ENCODE results near the gene SEMA4F.

DNA sequence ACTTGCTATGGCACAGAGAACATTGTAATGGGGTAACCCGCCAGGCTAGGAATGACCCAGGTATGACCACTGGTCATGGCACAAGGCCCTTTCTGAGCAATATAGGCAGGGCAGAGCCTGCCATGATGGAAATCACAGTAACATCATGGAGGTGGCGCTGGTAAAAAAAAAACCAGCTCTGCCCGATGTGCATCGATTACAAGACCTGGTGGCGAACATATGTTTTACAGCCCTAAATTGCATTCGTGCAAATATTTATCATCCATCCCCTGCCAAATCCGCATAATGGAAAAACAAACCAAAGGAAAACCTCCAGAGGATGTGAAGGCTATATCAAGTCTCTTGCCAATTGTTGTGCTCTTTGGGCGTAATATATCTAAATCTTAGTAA is 60.6 kb downstream of the SEMA4F start:
- no peak for TF ChIP-seq POLR2A (IDR thresholded peaks at IDR 0.05)
- TF ChIP-seq, protein P1, sequence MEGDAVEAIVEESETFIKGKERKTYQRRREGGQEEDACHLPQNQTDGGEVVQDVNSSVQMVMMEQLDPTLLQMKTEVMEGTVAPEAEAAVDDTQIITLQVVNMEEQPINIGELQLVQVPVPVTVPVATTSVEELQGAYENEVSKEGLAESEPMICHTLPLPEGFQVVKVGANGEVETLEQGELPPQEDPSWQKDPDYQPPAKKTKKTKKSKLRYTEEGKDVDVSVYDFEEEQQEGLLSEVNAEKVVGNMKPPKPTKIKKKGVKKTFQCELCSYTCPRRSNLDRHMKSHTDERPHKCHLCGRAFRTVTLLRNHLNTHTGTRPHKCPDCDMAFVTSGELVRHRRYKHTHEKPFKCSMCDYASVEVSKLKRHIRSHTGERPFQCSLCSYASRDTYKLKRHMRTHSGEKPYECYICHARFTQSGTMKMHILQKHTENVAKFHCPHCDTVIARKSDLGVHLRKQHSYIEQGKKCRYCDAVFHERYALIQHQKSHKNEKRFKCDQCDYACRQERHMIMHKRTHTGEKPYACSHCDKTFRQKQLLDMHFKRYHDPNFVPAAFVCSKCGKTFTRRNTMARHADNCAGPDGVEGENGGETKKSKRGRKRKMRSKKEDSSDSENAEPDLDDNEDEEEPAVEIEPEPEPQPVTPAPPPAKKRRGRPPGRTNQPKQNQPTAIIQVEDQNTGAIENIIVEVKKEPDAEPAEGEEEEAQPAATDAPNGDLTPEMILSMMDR (IDR thresholded peaks at IDR 0.05): no peak

Measured in gastroesophageal sphincter (tissue), 3 donors.